ENCODE measurements around the gene TP53I13. TPM values are rescaled to one million over a fixed set of nuclear protein-coding genes. Genes with fewer than 3 reads are reported as not detected.

TP53I13 gene
- total RNA-seq, 4 donors from 2014 or later: 86.6 to 204 (median 139) TPM

DNA sequence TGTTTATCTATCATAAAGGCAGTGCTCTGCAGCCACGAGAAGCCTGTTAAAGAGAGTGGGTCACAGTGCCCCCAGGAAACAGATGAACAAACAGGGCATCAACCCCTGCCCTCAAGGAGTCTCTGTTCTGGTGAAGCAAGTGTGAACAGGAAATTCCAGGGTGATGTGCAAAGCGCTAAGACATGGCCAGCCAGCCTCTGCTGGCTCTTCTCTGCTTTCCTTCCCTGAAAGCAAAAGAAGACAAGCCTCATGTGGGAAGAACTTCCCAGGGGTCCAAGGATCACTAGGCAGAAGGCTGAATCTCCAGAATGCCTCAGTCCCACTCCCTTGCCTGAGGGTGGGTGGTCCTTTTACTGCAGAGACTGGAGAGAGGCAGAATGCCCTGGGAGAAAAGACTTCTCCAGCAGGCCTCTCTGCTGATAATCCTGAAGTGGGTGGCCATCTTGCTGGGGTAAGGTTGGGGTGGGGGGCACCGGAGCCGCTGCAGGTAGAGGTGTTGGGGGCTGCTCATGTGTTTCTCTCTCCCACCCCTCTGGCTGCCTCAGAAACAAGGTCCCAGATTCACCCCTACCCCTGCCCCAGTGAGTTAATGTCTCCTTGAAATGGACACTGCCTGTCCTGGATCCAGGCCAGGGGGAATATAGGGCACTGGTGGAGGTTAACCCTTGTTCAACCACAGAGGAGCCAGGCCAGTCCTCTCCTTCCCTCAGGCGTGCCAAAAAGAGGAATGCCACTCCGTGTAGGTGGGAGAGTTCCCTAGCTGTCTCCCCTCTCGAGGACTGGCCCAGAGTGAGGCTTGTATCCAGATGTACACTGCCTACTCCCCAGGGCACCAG, 26.8 kb downstream of the TP53I13 start:
- Histone ChIP-seq H3K4me3 (no peak overlapping the region), H3K27me3 (no peaks in the 10 kb centered on the region), H3K9me3 (no peaks in the 10 kb centered on the region), H3K4me1 (peaks cover 2 to 35% (median 27%) of the 10 kb centered on the region in 4 donors), H3K36me3 (no peaks in the 10 kb centered on the region), H3K27ac (no peak overlapping the region)
- no peak for DNase-seq
- no peak for TF ChIP-seq POLR2A (IDR thresholded peaks at IDR 0.05)
- TF ChIP-seq, protein P1, sequence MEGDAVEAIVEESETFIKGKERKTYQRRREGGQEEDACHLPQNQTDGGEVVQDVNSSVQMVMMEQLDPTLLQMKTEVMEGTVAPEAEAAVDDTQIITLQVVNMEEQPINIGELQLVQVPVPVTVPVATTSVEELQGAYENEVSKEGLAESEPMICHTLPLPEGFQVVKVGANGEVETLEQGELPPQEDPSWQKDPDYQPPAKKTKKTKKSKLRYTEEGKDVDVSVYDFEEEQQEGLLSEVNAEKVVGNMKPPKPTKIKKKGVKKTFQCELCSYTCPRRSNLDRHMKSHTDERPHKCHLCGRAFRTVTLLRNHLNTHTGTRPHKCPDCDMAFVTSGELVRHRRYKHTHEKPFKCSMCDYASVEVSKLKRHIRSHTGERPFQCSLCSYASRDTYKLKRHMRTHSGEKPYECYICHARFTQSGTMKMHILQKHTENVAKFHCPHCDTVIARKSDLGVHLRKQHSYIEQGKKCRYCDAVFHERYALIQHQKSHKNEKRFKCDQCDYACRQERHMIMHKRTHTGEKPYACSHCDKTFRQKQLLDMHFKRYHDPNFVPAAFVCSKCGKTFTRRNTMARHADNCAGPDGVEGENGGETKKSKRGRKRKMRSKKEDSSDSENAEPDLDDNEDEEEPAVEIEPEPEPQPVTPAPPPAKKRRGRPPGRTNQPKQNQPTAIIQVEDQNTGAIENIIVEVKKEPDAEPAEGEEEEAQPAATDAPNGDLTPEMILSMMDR (IDR thresholded peaks at IDR 0.05): no peak

GRCh38 chr17:29595943-29596774, 27.7 kb downstream of the TP53I13 start:
- no peaks in the 10 kb centered on the region for H3K27me3 ChIP-seq
- H3K4me3 ChIP-seq: no peak overlapping the region
- no peaks in the 10 kb centered on the region for H3K36me3 ChIP-seq
- no peaks in the 10 kb centered on the region for H3K9me3 ChIP-seq
- peaks cover 0 to 27% (median 22%) of the 10 kb centered on the region in 4 donors for H3K4me1 ChIP-seq
- no peak for DNase-seq
- H3K27ac ChIP-seq: no peak overlapping the region
- TF ChIP-seq, protein P1 (IDR thresholded peaks at IDR 0.05): no peak
- no peak for TF ChIP-seq POLR2A (IDR thresholded peaks at IDR 0.05)

DNA sequence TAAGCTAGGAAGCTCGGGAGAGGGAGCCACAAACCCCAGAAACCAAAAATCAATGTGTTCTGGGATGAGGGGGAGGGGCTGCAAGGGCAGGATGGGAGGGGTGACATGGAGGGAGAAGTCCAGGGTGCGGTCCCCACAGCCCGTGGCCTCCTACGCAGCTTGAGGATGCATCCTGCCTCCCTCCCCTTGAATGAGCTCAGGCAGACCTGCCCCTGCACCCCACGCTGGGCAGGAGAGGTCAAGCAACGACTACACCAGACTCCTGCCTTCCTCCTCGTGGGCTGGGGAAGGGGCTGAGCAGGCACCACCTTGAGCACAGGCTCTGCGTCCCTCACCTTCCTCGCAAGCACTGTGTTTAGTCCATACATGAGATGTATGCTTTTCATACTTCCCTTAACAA, 28.3 kb downstream of the TP53I13 start:
- no peak for DNase-seq
- Histone ChIP-seq H3K4me1 (peaks cover 0 to 20% (median 16%) of the 10 kb centered on the region in 4 donors), H3K4me3 (no peak overlapping the region), H3K9me3 (no peaks in the 10 kb centered on the region), H3K36me3 (no peaks in the 10 kb centered on the region), H3K27ac (no peak overlapping the region), H3K27me3 (no peaks in the 10 kb centered on the region)
- TF ChIP-seq, protein P1 (IDR thresholded peaks at IDR 0.05): no peak

GRCh38 chr17:29597361-29598172, 29.1 kb downstream of the TP53I13 start:
- no peaks in the 10 kb centered on the region for H3K27me3 ChIP-seq
- H3K4me1 ChIP-seq: peaks cover 0 to 13% (median 10%) of the 10 kb centered on the region in 4 donors
- TF ChIP-seq, protein P1 (IDR thresholded peaks at IDR 0.05): no peak
- no peak for TF ChIP-seq POLR2A (IDR thresholded peaks at IDR 0.05)
- no peak for DNase-seq
- no peaks in the 10 kb centered on the region for H3K36me3 ChIP-seq
- H3K9me3 ChIP-seq: no peaks in the 10 kb centered on the region
- no peak overlapping the region for H3K27ac ChIP-seq
- no peak overlapping the region for H3K4me3 ChIP-seq

DNA sequence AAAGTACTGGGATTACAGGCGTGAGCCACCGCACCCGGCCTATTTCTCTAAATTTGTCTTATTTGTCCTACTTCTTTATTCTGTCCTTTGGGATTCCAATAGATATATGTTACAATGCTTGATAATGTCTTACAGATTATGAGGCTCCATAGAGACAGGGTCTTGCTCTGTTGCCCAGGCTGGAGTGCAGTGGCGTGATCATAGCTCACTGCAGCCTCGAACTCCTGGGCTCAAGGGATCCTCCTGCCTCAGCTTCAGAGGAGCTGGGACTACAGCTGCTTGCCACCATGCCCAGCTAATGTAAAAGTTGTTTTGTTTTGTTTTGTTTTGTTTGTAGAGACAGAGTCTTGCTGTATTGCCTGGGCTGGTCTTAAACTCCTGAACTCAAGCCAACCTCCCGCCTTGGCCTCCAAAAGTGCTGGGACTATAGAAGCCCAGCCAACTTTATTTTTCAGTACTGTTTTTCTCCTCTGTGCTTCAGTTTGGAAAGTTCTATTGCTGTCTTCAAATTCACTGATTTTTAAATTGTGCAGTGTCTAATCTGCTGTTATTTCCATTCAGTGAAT, 34.7 kb downstream of the TP53I13 start:
- Histone ChIP-seq H3K27me3 (no peaks in the 10 kb centered on the region), H3K27ac (no peak overlapping the region), H3K4me3 (no peak overlapping the region), H3K36me3 (no peaks in the 10 kb centered on the region), H3K9me3 (no peaks in the 10 kb centered on the region), H3K4me1 (no peaks in the 10 kb centered on the region)
- no peak for DNase-seq
- TF ChIP-seq, protein P1 (IDR thresholded peaks at IDR 0.05): no peak

All from Peyer's patch (tissue), 4 donors.